ENCODE measurements around the gene ZFPL1.
A peak's percentile ranks its signal among the peaks of the same experiment; 100 is the strongest.

The ZFPL1 gene

DNA sequence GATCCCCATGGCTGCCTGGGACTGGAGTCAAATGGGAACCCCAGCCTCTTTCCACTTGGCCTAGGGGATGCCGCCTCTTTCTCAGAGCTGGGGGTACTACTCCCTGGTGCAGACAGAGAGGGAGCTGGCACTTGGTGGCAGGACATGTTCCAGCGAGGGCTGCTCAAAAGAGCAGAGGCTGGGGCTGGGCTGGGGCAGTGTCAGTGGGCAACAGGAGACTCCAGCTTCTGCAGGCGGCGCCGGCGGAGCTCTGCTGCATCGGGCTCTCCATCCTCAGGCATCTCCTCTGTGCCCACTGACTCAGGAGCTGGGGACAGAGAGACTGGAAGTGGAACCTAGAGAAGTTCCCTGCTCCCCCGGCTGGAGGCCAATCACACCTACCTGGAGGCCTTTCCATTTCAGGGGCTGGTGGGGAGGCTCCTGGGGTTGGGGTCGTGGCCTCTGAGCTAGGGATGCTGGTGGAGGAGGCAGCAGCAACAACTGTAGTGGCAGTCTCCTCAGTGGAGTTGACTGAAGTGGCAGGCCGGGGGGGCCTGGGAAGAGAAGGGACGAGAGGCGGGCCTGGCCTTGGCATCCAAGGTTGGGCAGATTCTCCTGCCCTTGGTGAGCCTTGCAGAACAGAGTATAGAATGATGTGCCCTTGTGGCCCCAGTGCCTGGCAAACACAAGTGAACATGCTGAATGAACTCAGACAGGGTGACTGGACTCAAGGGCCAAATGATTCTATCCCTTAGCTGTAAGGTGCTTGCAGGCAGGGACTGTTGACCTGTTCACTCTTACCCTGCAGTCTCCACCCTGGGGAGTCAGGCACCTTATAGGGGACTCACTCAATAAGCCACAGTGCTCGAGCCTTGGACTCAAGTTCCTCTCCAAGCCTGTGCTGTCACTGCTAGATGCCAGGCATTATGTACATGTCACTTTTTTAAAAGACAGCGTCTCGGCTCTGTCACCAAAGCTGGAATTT lies 44.4 kb downstream of the ZFPL1 start:
- Histone ChIP-seq H3K36me3 (ENCODE audit: control insufficient read depth in 2 of 2, insufficient read depth in 2 of 2, low read length in 2 of 2) (peaks cover 70 to 86% of the 10 kb centered on the region in 2 donors), H3K27me3 (ENCODE audit: control insufficient read depth in 2 of 2, insufficient read depth in 2 of 2, low read length in 2 of 2) (no peaks in the 10 kb centered on the region), H3K9me3 (ENCODE audit: control insufficient read depth in 2 of 2, low read length in 2 of 2) (no peaks in the 10 kb centered on the region), H3K4me3 (ENCODE audit: low read length in 2 of 2) (no peak overlapping the region), H3K27ac (ENCODE audit: low read depth in 2 of 2, low read length in 2 of 2) (no peak overlapping the region), H3K4me1 (ENCODE audit: control insufficient read depth in 2 of 2, insufficient read depth in 2 of 2, low read length in 2 of 2) (peaks cover 11 to 12% of the 10 kb centered on the region in 2 donors), H3K9ac (ENCODE audit: low read depth in 1 of 2, low read length in 2 of 2) (no peak overlapping the region)

DNA sequence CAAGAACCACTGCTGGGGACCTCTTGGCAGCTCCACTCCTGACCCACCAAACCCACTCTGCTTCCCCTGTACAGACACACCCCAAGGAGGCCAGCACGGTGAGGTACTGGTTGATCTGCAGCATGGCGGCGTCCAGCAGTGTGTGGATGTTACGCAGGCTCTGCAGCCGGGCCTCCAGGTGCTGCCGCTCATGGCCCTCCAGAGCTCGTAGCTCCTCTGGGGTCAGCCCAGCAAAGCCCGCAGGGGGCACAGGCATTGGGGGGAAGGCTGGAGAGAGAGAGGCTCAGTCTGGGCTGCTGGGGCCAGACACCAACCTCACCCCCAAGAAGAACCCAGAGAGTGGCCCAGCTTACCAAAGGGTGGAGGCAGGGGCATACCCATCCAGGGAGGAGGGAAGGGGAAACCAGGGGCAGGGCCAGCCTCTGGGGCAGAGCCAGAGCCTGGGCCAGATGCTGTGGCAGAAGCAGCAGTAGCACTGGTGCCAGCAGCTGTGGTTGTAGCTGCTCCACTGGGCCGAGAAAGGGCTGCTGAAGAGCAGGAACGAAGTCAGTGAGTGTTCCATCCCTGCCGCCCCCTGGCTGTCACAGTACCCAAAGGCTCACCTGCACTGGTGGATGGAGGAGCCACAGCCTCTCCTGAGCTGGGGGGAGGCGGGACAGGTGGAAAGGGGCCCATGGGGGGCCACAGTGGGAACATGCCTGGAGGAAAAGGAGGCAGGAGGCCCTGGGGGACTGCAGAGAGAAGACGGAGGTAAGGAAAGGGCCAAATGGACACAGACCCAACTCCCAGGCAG lies 45.8 kb downstream of the ZFPL1 start:
- H3K4me3 ChIP-seq (ENCODE audit: low read length in 2 of 2) = no peak overlapping the region
- no peak overlapping the region for H3K9ac ChIP-seq (ENCODE audit: low read depth in 1 of 2, low read length in 2 of 2)
- H3K27me3 ChIP-seq (ENCODE audit: control insufficient read depth in 2 of 2, insufficient read depth in 2 of 2, low read length in 2 of 2) = no peaks in the 10 kb centered on the region
- peaks cover 64 to 79% of the 10 kb centered on the region in 2 donors for H3K36me3 ChIP-seq (ENCODE audit: control insufficient read depth in 2 of 2, insufficient read depth in 2 of 2, low read length in 2 of 2)
- H3K9me3 ChIP-seq (ENCODE audit: control insufficient read depth in 2 of 2, low read length in 2 of 2) = no peaks in the 10 kb centered on the region
- peaks cover 13 to 14% of the 10 kb centered on the region in 2 donors for H3K4me1 ChIP-seq (ENCODE audit: control insufficient read depth in 2 of 2, insufficient read depth in 2 of 2, low read length in 2 of 2)
- H3K27ac ChIP-seq (ENCODE audit: low read depth in 2 of 2, low read length in 2 of 2) = no peak overlapping the region

DNA sequence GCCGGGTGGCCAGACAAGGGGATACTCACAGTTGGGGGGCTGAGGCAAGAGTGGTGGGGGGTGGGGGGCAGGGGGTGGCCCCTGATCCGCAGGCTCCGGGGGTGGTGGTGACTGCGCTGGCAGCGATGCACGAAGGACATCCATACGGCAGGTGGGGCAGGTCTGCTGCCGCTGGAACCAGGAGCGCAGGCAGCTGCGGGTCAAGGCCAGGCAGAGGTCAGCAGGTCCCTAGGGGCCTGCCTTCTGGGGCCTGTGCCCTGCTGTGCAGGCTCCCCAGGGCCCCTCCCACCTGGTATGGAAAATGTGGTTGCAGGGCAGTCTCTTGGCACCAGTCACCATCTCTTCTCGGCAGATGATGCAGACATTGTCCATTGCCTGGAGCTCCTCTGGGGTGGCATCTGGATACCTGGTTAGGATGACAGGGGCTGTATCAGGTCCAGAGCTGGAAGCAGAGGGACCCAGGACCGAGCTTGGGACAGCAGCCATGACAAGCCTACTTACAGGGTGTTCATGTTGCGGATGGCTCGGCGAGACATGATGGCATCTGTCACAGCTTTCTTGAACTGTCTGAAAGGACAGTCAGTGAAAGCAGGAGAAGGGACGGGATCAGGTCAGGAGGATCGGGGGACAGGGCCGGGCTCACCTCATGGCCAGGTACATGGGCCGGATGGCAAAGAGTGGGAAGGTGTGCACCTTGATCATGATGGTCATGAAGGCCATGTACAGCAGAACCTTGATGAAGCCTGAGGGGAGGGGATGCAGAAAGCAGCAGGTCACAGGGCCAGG lies 46.8 kb downstream of the ZFPL1 start:
- Histone ChIP-seq H3K9me3 (ENCODE audit: control insufficient read depth in 2 of 2, low read length in 2 of 2) (no peaks in the 10 kb centered on the region), H3K9ac (ENCODE audit: low read depth in 1 of 2, low read length in 2 of 2) (no peak overlapping the region), H3K36me3 (ENCODE audit: control insufficient read depth in 2 of 2, insufficient read depth in 2 of 2, low read length in 2 of 2) (peaks cover 58 to 69% of the 10 kb centered on the region in 2 donors), H3K27me3 (ENCODE audit: control insufficient read depth in 2 of 2, insufficient read depth in 2 of 2, low read length in 2 of 2) (no peaks in the 10 kb centered on the region), H3K4me3 (ENCODE audit: low read length in 2 of 2) (no peak overlapping the region), H3K4me1 (ENCODE audit: control insufficient read depth in 2 of 2, insufficient read depth in 2 of 2, low read length in 2 of 2) (peaks cover 21% of the 10 kb centered on the region in 2 donors), H3K27ac (ENCODE audit: low read depth in 2 of 2, low read length in 2 of 2) (no peak overlapping the region)

DNA sequence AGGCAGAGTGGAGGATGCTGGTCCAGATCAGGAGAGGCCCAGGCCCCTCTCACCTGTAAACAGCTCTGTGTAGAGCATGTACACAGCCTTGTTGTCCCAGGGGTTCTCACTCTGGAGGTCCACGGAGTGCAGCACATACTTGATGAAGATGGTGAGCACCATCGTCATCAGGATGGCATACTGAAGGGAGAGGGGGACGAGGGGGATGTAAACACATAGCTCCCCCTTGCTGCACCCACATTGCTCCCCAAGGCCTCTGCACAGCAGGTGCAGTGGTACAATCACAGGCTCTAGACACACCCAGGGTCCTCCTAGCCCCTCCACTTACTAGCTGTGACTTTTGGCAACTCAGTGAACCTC lies 47.4 kb downstream of the ZFPL1 start:
- Histone ChIP-seq H3K27ac (ENCODE audit: low read depth in 2 of 2, low read length in 2 of 2) (no peak overlapping the region), H3K4me1 (ENCODE audit: control insufficient read depth in 2 of 2, insufficient read depth in 2 of 2, low read length in 2 of 2) (peaks cover 26 to 27% of the 10 kb centered on the region in 2 donors), H3K4me3 (ENCODE audit: low read length in 2 of 2) (no peak overlapping the region), H3K36me3 (ENCODE audit: control insufficient read depth in 2 of 2, insufficient read depth in 2 of 2, low read length in 2 of 2) (peaks cover 56 to 64% of the 10 kb centered on the region in 2 donors), H3K9ac (ENCODE audit: low read depth in 1 of 2, low read length in 2 of 2) (no peak overlapping the region), H3K27me3 (ENCODE audit: control insufficient read depth in 2 of 2, insufficient read depth in 2 of 2, low read length in 2 of 2) (no peaks in the 10 kb centered on the region), H3K9me3 (ENCODE audit: control insufficient read depth in 2 of 2, low read length in 2 of 2) (no peaks in the 10 kb centered on the region)

DNA sequence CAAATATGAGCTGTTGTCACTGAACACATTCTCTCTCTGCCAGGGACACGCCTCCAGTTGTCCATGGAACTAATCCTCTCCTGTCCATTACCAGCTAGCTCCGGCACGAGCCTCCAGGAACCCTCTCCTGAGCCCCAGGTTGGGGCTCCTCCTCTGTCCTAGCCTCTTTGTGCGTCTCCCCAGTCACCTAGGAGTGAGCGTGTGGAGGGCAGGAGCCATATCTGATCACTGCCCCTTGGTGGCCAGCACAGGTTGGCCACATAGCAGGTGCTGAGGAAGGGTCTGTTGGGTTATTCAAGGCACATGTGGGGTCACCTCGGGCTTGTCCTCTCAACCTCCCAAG lies 47.8 kb downstream of the ZFPL1 start:
- no peak overlapping the region for H3K9ac ChIP-seq (ENCODE audit: low read depth in 1 of 2, low read length in 2 of 2)
- H3K4me1 ChIP-seq (ENCODE audit: control insufficient read depth in 2 of 2, insufficient read depth in 2 of 2, low read length in 2 of 2) = peaks cover 30 to 32% of the 10 kb centered on the region in 2 donors
- H3K36me3 ChIP-seq (ENCODE audit: control insufficient read depth in 2 of 2, insufficient read depth in 2 of 2, low read length in 2 of 2) = peaks cover 51 to 59% of the 10 kb centered on the region in 2 donors

DNA sequence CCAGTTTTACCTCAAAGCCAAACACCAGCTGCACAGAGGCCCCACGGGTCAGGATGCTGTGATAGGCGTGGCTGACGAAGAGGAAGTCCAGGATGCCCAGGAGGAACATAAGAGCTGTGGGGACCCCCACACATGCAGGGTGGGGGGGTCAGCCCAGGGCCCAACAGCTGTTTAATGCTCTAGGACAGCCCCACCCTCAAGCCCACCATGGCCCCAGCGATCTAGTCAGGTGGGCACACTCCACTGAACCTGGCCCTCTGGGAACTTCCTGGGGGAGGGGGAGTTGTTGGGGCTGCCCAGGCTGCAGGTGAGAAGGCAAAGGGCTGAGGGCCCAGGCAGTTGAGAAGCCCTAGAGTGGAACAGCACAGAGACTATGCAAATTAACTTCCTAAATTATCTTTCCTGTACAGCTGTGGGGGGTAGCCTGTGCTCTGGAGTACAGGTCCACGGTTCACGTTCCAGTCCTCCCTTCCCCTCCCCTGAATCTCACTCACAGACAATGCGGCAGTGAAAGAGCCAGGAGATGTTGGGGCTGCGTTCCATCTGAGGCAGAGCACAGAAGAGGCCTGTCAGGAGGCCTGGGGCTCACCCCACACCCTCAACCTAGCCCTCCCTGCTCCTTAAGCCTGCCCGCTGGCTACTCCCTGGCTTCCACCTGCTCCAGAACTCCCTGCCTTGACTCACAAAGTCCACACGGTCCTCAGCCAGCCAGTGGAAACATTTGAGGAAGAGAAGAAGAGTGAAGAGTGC lies 48.4 kb downstream of the ZFPL1 start:
- Histone ChIP-seq H3K4me1 (ENCODE audit: control insufficient read depth in 2 of 2, insufficient read depth in 2 of 2, low read length in 2 of 2) (peaks cover 30 to 37% of the 10 kb centered on the region in 2 donors), H3K36me3 (ENCODE audit: control insufficient read depth in 2 of 2, insufficient read depth in 2 of 2, low read length in 2 of 2) (peaks cover 49 to 54% of the 10 kb centered on the region in 2 donors), H3K9ac (ENCODE audit: low read depth in 1 of 2, low read length in 2 of 2) (peak overlapping the region in 1 of 2 donors; percentile 98), H3K27me3 (ENCODE audit: control insufficient read depth in 2 of 2, insufficient read depth in 2 of 2, low read length in 2 of 2) (no peaks in the 10 kb centered on the region), H3K9me3 (ENCODE audit: control insufficient read depth in 2 of 2, low read length in 2 of 2) (no peaks in the 10 kb centered on the region), H3K4me3 (ENCODE audit: low read length in 2 of 2) (peak overlapping the region; percentile 81 to 92), H3K27ac (ENCODE audit: low read depth in 2 of 2, low read length in 2 of 2) (peak overlapping the region in 1 of 2 donors; percentile 100)

More for the DNA sequence above, 47.8 kb downstream of the ZFPL1 start:
- Histone ChIP-seq H3K9me3 (ENCODE audit: control insufficient read depth in 2 of 2, low read length in 2 of 2) (no peaks in the 10 kb centered on the region), H3K27ac (ENCODE audit: low read depth in 2 of 2, low read length in 2 of 2) (peak overlapping the region in 1 of 2 donors; percentile 24), H3K4me3 (ENCODE audit: low read length in 2 of 2) (no peak overlapping the region), H3K27me3 (ENCODE audit: control insufficient read depth in 2 of 2, insufficient read depth in 2 of 2, low read length in 2 of 2) (no peaks in the 10 kb centered on the region)

DNA sequence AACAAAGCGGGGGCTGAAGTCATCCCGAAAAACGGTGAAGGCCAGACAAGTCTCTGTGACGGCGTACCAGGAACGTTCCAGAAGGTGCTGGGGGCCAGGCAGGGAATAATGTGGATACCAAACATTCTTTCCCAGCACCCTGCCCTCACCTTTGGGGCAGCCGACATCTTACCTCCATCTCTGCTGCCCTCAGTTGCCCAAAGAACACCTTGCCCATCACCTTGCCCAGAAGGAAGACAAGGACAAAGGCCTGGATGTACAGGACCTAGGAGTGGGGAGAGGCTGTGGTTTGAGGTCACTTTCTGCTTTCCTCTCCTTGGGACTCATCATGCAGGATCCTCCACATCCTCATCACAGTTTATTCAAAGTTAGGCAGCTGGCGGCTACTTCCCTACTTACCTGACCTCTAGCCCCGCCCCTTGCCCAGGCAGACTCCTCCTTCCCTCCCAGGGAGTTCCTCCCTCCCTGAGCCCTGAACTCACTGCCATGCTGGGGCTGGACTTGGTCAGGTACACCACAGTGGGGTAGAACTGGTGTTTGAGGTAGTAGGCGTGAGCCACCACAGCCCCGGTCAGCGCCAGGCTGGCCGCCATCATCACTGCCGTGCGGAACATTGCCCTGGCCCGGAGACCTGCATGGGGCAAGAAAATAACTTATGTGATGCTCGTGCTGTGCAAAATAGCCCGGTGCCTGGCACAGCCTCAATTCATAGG lies 49.1 kb downstream of the ZFPL1 start:
- peaks cover 44 to 47% of the 10 kb centered on the region in 2 donors for H3K36me3 ChIP-seq (ENCODE audit: control insufficient read depth in 2 of 2, insufficient read depth in 2 of 2, low read length in 2 of 2)
- peak overlapping the region; percentile 81 to 92 for H3K4me3 ChIP-seq (ENCODE audit: low read length in 2 of 2)
- peak overlapping the region; percentile 96 to 98 for H3K9ac ChIP-seq (ENCODE audit: low read depth in 1 of 2, low read length in 2 of 2)
- H3K4me1 ChIP-seq (ENCODE audit: control insufficient read depth in 2 of 2, insufficient read depth in 2 of 2, low read length in 2 of 2) = peaks cover 30 to 38% of the 10 kb centered on the region in 2 donors
- no peaks in the 10 kb centered on the region for H3K27me3 ChIP-seq (ENCODE audit: control insufficient read depth in 2 of 2, insufficient read depth in 2 of 2, low read length in 2 of 2)
- no peaks in the 10 kb centered on the region for H3K9me3 ChIP-seq (ENCODE audit: control insufficient read depth in 2 of 2, low read length in 2 of 2)
- H3K27ac ChIP-seq (ENCODE audit: low read depth in 2 of 2, low read length in 2 of 2) = peak overlapping the region; percentile 97 to 100

DNA sequence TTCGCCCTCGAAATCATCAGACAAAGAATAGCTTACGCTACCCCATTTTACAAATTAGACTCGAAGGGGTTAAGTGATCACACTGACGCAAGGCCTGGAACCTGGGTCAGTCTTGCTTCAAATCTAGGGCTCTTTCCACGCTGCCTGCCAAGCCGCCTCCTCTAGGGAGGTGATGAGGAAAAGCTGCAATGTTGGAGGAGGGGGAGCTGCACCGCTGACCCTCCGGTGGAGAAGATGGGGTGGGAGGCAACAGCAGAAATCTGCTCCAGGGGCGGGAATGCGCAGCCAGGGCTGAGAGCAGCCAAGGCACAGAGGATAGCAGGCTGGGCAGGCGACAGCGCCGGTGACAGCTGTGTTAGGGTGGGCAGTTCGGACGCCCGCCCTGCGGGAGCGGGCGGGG lies 49.7 kb downstream of the ZFPL1 start:
- Histone ChIP-seq H3K36me3 (ENCODE audit: control insufficient read depth in 2 of 2, insufficient read depth in 2 of 2, low read length in 2 of 2) (peaks cover 38 to 42% of the 10 kb centered on the region in 2 donors), H3K27me3 (ENCODE audit: control insufficient read depth in 2 of 2, insufficient read depth in 2 of 2, low read length in 2 of 2) (no peaks in the 10 kb centered on the region), H3K27ac (ENCODE audit: low read depth in 2 of 2, low read length in 2 of 2) (peak overlapping the region; percentile 97 to 100), H3K4me3 (ENCODE audit: low read length in 2 of 2) (peak overlapping the region; percentile 81 to 92), H3K9ac (ENCODE audit: low read depth in 1 of 2, low read length in 2 of 2) (peak overlapping the region; percentile 96 to 98), H3K9me3 (ENCODE audit: control insufficient read depth in 2 of 2, low read length in 2 of 2) (no peaks in the 10 kb centered on the region), H3K4me1 (ENCODE audit: control insufficient read depth in 2 of 2, insufficient read depth in 2 of 2, low read length in 2 of 2) (peaks cover 30 to 38% of the 10 kb centered on the region in 2 donors)
